Sigmoid colon (tissue), 7 donors: ENCODE measurements around the gene GRM7. TPM values are rescaled to one million over a fixed set of nuclear protein-coding genes. Genes with fewer than 3 reads are reported as not detected.
A peak's percentile ranks its signal among the peaks of the same experiment; 100 is the strongest.

Experiments used
- DNase-seq: peaks from one replicate; pipeline ENCODE4 v3.0.0-alpha.2; 2019
- H3K27ac ChIP-seq, 4 donors: fragments of 200-600 bp; sonication (generic); one replicate each; pipeline ENCODE4 v1.5.1; 2016 to 2019; ENCODE audit warnings: mild to moderate bottlenecking in 1 of 4
- H3K27me3 ChIP-seq, 3 donors: fragments of 200-600 bp; sonication (generic); one replicate each; pipeline ENCODE4 v1.5.1; 2019; ENCODE audit warnings: mild to moderate bottlenecking in 1 of 3
- H3K36me3 ChIP-seq, 4 donors: fragments of 200-600 bp; sonication (generic); one replicate each; pipeline ENCODE4 v1.5.1; 2016 to 2019
- H3K4me1 ChIP-seq, 4 donors: fragments of 200-600 bp; sonication (generic); one replicate each; pipeline ENCODE4 v1.5.1; 2017 to 2019
- H3K4me3 ChIP-seq, 4 donors: fragments of 200-600 bp; sonication (generic); one replicate each; pipeline ENCODE4 v1.5.1; 2017 to 2019; ENCODE audit warnings: mild to moderate bottlenecking in 2 of 4, moderate library complexity in 1 of 4
- H3K9me3 ChIP-seq, 4 donors: fragments of 200-600 bp in 3 of 4; sonication (generic) in 3 of 4; one replicate each; pipeline versions ENCODE4 v1.5.1 to v1.6.1; 2013 to 2019
- CTCF ChIP-seq, 4 experiments: fragments of 450-650 bp in 3 of 4; fragments of 200-600 bp in 1 of 4; IDR thresholded peaks; one replicate each; pipeline ENCODE4 v1.5.1; 2016 to 2019; ENCODE audit warnings: antibody characterized with exemption in 4 of 4, mild to moderate bottlenecking in 3 of 4, moderate library complexity in 2 of 4
- EP300 ChIP-seq, 4 donors: sonication (generic); formaldehyde crosslinking; IDR thresholded peaks; one replicate each; pipeline ENCODE4 v1.6.1; 2017; ENCODE audit warnings: antibody characterized with exemption in 4 of 4
- POLR2A ChIP-seq, 2 donors: fragments of 450-650 bp; IDR thresholded peaks; one replicate each; pipeline ENCODE4 v1.6.1; 2016; ENCODE audit warnings: antibody characterized with exemption in 2 of 2, mild to moderate bottlenecking in 2 of 2, moderate library complexity in 2 of 2
- POLR2AphosphoS5 ChIP-seq, 4 donors: sonication (generic); formaldehyde crosslinking; IDR thresholded peaks; one replicate each; pipeline ENCODE4 v1.6.1; 2017; ENCODE audit warnings: antibody characterized with exemption in 4 of 4
- WGBS, 2 donors: extraction: QIAGEN DNeasy Blood & Tissue Kit; methylation state at CpG; one replicate each; pipeline ENCODE4 v1.1.7; 2013; 5-methylcytosine and 5-hydroxymethylcytosine counted together
- intact Hi-C: fragments of 100-400 bp; cut with DNase I; formaldehyde crosslinking; loops from one replicate; pipeline ENCODE4 v1.15.1; 2023
- polyA plus RNA-seq, 3 donors: library from polyadenylated mRNA; stranded (reverse); fragments of 200-250 nt; gene quantifications; one replicate each; pipeline ENCODE4 v1.2.3, GENCODE V29; 2013
- total RNA-seq, 4 donors: library from RNA; depleted of rRNA; stranded (reverse); fragments of >200 nt; gene quantifications; one replicate each; pipeline ENCODE4 v1.1.0, GENCODE V29; 2016
- donor health status: healthy with polysubstance abuse.
- donor health status: Bipolar disorder and iron deficiency.
- donor health status: healthy.

Gene GRM7
- total and polyA plus RNA-seq, 7 donors = 0.09 to 0.71 (median 0.22) TPM; not detected in 3

GRCh38 chr3:7759630-7760029 lies 898.7 kb downstream of the GRM7 start:
- Histone ChIP-seq H3K27ac (no peak overlapping the region), H3K4me1 (no peaks in the 10 kb centered on the region), H3K4me3 (no peak overlapping the region), H3K36me3 (no peaks in the 10 kb centered on the region), H3K27me3 (no peaks in the 10 kb centered on the region), H3K9me3 (peaks cover 0 to 4% (median 0%) of the 10 kb centered on the region in 4 donors)
- DNase-seq = no peak
- intact Hi-C loops = no loop called here
- TF ChIP-seq POLR2A (IDR thresholded peaks at IDR 0.05) (no peak), POLR2AphosphoS5 (IDR thresholded peaks at IDR 0.05) (no peak), EP300 (IDR thresholded peaks at IDR 0.05) (no peak), CTCF (IDR thresholded peaks at IDR 0.05) (no peak)
- WGBS, 2 donors = 87 to 90% methylated on average over 7 of the region's 7 CpGs

- Histone ChIP-seq H3K9me3 (peaks cover 0 to 4% (median 0%) of the 10 kb centered on the region in 4 donors), H3K4me3 (no peak overlapping the region), H3K27ac (no peak overlapping the region), H3K27me3 (no peaks in the 10 kb centered on the region), H3K36me3 (no peaks in the 10 kb centered on the region), H3K4me1 (no peaks in the 10 kb centered on the region)
- DNase-seq = no peak
- TF ChIP-seq CTCF (IDR thresholded peaks at IDR 0.05) (no peak), EP300 (IDR thresholded peaks at IDR 0.05) (no peak), POLR2A (IDR thresholded peaks at IDR 0.05) (no peak), POLR2AphosphoS5 (IDR thresholded peaks at IDR 0.05) (peak in 1 of 4 donors; percentile 32)
- intact Hi-C loops = no loop called here
These were observed 899.8 kb downstream of the GRM7 start for GRCh38 chr3:7760718-7761117.

- TF ChIP-seq CTCF (IDR thresholded peaks at IDR 0.05) = no peak
- WGBS, 2 donors = 88 to 90% methylated on average over 2 of the region's 2 CpGs
These were observed 903.2 kb downstream of the GRM7 start for GRCh38 chr3:7764115-7764514.

GRCh38 chr3:7766530-7766929 lies 905.6 kb downstream of the GRM7 start:
- Histone ChIP-seq H3K4me1 (no peaks in the 10 kb centered on the region), H3K36me3 (no peaks in the 10 kb centered on the region), H3K4me3 (no peak overlapping the region), H3K9me3 (peaks cover 0 to 4% (median 0%) of the 10 kb centered on the region in 4 donors), H3K27me3 (no peaks in the 10 kb centered on the region), H3K27ac (no peak overlapping the region)
- TF ChIP-seq CTCF (IDR thresholded peaks at IDR 0.05) (no peak), POLR2AphosphoS5 (IDR thresholded peaks at IDR 0.05) (no peak), EP300 (IDR thresholded peaks at IDR 0.05) (no peak), POLR2A (IDR thresholded peaks at IDR 0.05) (no peak)
- 81 to 84% methylated on average over 4 of the region's 4 CpGs for WGBS, 2 donors
- no peak for DNase-seq
- intact Hi-C loops = no loop called here

More at GRCh38 chr3:7764115-7764514, 903.2 kb downstream of the GRM7 start:
- Histone ChIP-seq H3K9me3 (peaks cover 0 to 4% (median 0%) of the 10 kb centered on the region in 4 donors), H3K36me3 (no peaks in the 10 kb centered on the region), H3K27ac (no peak overlapping the region), H3K4me3 (no peak overlapping the region), H3K4me1 (no peaks in the 10 kb centered on the region), H3K27me3 (no peaks in the 10 kb centered on the region)
- no peak for DNase-seq
- intact Hi-C loops = no loop called here

GRCh38 chr3:7779331-7779730 lies 918.4 kb downstream of the GRM7 start:
- H3K9me3 ChIP-seq = no peaks in the 10 kb centered on the region
- no peak for DNase-seq
- no peaks in the 10 kb centered on the region for H3K27me3 ChIP-seq
- intact Hi-C loops = no loop called here
- no peak overlapping the region for H3K27ac ChIP-seq
- 79 to 80% methylated on average over 4 of the region's 4 CpGs for WGBS, 2 donors
- H3K4me1 ChIP-seq = no peaks in the 10 kb centered on the region
- no peak overlapping the region for H3K4me3 ChIP-seq
- no peaks in the 10 kb centered on the region for H3K36me3 ChIP-seq
- TF ChIP-seq EP300 (IDR thresholded peaks at IDR 0.05) (no peak), CTCF (IDR thresholded peaks at IDR 0.05) (no peak), POLR2A (IDR thresholded peaks at IDR 0.05) (no peak), POLR2AphosphoS5 (IDR thresholded peaks at IDR 0.05) (no peak)
